NCI-H524 treated with DMSO at 0.1 percent for 48 hours (cell line): Measurements from ENCODE around the gene EFTUD2.

Source experiments
- DNase-seq: peaks from one replicate; lab custom pipeline; 2025; lab: John Stamatoyannopoulos, UW

The EFTUD2 gene

DNA sequence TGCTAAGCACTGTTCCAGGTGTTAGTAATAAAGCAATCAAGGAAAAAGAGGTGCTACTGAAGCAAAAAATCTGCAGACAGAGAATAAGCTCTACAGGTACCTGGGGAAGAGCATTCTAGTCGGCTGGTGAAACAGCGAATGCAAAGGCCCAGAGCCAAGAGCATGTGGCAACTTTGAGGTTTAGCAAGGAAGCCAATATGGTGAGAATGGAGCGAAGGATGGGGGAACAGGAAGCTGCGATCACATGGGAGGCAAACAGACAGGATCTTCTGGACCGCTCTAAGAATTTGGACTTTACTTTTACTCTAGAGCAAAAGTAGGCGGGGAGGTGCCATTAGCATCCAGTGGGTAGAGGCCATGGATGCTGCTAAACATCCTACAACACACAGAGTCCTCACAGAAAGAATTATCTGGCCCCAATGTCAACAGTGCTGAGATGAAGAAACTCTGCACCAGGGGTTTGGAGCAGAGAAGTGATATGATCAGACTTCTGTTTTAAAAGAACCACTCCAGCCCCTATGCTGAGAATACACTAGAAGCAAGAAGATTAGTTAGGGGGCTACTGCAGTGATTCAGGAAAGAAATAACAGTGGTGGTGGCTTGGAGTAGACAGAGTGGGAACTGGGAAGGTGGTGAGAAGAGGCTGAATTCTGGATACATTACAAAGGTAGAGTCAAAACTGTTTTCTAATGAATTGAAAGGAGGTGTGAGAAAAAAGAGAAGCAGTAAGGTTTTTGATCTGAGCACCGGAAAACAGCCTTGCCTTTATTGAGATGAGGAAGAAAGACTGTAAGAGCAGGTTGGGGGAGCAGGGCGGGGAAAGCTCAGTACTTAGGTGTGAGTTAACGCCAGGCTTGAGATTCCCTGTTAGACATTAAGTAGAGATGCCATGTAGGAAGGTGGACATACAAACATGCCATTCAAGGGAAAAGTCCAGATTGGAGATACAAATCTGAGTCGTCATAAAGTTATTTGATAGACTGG is 11.0 kb downstream of the EFTUD2 start:
- no peak for DNase-seq

DNA sequence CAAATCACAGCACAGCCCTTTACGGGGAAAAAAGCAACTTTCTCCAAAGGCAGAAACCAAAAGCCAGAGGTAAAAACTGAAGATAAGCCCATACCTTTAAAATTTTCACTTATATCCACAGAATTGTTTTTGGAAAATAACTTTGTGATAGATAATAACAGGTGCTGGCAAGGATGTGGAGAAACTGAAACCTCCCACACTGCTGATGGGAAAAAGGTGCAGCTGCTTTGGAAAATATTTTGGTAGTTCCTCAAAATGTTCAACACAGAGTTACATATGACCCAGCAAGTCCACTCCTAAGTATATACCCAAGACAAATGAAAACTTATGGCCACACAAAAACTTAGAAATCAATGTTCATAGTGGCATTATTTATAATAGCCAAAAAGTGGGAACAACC is 12.2 kb downstream of the EFTUD2 start:
- DNase-seq: no peak

GRCh38 chr17:44884941-44885340 is 14.3 kb downstream of the EFTUD2 start:
- no peak for DNase-seq

DNA sequence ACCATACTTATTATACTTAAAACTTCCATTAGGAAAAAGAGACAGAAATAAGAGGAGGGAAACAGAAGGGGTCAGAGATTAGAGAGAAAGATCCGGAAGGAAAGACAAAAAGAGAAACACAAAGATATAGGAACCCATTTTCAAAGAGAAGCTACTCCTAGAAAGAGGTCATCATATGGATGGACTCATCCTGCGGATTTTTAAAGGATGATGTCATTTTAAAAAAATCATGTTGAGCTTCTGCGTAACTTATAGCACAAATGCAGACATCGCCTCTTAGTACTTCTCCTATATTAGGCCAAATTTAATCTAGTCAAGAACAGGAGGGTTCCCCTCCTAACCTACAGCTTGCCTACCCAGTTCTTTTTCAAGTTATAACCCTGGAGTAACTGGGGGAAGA is 18.1 kb downstream of the EFTUD2 start:
- DNase-seq: no peak

- DNase-seq: no peak
These were observed 19.2 kb downstream of the EFTUD2 start for GRCh38 chr17:44880062-44880461.

GRCh38 chr17:44879376-44879775 is 19.9 kb downstream of the EFTUD2 start:
- no peak for DNase-seq

DNA sequence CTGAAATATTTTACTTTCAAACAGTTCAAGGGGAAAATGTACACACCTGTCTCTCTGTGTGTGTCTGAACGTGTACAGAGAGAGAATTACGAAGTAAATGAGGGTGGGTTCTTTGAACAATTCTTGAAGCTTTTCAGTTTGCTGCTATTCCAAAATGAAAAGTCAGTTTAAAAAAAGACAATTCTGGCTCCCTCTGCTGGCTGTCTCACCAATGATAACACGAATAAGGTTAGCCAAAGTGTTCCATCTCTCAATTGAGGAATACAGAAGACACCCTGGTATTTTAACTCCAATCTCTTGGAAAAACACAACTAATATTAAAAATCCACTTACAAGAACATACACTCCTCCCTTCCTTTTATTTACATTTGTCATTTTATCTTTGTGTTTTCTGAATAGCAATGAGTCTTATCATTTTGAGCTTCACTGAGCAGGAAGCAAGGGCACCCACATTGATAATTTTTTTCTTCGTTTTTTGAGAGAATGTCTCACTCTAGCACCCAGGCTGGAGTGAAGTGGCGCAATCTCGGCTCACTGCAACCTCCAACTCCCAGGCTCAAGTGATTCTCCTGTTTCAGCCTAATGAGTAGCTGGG is 20.5 kb downstream of the EFTUD2 start:
- DNase-seq: no peak

DNA sequence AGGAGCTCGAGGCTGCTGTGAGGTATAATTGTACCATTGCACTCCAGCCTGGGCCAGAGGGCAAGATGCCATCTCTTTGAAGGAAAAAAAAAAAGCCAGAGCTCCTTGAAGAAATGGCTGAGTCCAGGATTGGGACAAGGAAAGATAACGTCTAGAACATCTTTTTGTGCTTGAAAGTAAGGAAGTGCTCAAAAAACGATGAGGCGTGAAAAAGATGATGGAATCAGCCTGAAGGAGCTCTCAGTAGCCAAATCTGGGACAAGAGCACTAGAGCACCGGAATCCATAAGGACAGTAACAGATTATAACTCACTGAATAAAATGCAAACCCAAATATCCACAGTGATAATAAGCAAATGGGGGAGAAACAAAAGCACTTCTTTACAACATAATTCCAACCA is 22.1 kb downstream of the EFTUD2 start:
- no peak for DNase-seq

DNA sequence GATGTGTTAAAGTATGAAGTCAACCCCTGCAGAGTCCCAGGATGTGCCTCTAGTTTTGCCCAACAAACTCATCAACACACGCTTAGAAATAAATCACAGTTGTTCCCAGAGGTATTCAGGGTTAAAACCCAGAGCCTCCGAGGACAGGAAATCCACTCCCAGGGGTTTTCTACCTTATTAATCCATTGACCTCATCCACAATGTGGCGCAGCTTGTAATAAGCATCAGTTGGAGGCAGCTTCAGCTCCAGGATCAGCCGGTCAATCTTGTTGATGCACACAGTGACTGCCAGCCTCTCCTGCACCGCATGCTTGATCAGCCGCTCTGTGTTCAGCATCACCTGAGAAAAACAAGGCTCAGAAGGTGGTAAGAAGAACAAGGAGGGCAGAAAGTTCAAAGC is 23.5 kb downstream of the EFTUD2 start:
- DNase-seq: no peak

DNA sequence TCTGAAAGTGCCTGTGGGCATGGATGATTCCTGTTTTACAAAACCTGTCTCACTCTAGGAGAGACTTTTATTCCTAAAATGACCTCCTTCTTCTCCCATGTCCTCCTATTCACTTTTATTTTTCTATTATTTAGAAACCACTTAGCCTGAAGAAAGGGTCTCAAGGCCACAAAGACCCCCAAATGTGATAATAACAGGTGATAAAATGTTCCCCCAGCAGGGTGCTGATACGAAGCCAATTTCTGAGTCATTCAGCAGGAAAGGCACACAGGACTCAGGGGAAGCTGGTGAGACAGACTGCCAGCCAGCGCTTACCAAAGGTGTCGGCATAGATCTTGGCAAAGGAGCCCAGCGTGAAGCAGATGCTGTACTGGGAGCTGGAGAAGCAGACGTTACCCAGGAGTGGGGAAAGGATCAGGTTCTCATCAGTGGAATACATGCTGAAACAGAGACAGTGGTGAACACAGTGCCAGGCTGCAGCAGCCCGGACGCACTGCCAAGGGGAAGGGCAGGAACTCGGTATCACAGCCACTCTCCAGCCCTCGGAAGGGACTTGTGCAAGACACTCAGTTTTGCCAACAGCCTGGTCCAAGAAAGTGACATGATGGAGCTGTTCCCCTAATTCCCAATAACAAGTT is 27.0 kb downstream of the EFTUD2 start:
- no peak for DNase-seq

GRCh38 chr17:44871556-44871955 is 27.7 kb downstream of the EFTUD2 start:
- no peak for DNase-seq

DNA sequence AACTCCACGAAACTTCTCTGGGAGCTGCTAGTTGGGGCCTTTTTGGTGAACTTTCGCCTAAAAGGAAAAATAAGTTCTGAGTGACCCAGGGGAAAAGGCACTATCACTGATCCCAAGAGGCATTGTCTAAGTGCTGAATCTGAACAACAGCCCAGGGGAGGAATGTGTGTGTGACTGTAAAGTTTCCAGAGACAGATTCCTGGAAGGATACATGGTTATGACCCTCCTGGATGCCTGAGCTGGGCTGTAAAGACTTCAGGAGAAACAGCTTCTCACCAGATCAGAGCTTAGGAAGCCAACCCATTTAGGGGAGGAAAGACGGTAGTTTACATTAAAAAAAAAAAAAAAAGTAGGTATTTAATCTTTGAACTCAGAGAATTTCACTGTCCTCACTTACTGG is 31.4 kb downstream of the EFTUD2 start:
- DNase-seq: no peak

GRCh38 chr17:44865931-44866330 is 33.3 kb downstream of the EFTUD2 start:
- DNase-seq: no peak

- peak; percentile 33 for DNase-seq
These were observed 34.0 kb downstream of the EFTUD2 start for GRCh38 chr17:44865231-44865660.

DNA sequence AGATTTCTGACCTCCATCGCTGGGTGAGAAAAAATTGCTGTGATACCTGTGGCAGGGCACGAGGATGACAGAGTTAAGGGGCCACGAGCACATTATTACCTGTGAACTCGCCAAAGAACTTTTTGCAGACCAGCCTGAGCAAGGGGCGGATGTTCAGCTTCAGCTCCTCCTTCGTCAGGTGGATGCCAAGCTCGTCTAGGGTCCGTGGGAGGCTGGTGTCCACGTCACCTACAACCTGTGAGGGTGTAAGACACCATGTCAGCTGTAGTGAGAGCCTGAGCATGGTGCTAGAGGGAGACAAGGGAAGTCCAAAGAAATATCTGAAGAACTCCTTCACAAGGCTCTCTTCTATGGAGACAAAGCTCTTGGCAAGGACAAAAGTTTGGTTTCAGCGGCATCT is 34.4 kb downstream of the EFTUD2 start:
- no peak for DNase-seq

- DNase-seq: no peak
These were observed 36.0 kb downstream of the EFTUD2 start for GRCh38 chr17:44863061-44863918.

DNA sequence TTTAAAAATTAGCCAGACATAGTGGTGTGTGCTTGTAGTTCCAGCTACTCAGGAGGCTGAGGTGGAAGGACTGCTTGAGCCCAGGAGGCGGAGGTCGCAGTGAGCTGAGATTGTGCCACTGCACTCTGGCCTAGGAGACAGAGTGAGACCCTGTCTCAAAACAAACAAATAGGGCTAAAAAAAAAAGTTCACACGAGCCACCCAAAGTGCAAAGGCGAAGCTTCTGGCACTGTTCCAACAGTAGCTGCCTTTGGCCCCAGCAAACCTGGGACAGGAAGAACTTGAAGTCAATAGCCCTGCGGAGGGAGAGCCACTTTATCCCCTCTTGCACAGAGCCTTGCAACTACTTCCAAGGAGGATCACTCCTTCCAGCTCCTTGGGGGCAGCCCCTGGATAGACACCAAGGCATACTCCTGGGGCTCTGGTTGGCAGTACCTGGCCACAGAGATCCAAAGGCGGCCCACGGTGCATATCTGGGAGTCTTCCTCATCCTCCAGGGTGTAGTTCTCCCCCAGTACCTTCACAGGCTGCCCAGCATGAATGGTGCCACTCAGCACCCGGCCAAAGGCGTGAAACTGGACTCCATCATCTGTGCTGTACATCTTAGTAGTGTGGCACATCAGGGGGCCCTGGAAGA is 36.8 kb downstream of the EFTUD2 start:
- DNase-seq: no peak

DNA sequence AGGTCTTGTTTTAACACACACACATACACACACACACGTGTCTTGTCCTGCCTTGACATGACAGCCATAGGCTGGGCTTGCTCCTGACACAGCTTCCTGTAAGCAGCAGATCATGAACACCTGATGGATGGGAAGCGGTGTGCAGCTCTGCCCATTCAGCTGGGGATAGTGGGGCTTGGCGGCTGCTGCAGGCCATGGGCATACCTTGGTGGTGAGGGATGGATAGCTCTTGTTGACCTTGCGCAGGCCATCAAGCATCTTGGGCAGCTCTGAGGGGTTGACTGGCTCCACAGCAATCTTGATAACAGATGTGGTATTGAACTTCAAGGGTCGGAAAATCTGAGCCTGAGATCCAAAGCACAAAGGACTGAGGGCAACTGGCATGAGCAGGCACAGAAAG is 39.5 kb downstream of the EFTUD2 start:
- DNase-seq: no peak

DNA sequence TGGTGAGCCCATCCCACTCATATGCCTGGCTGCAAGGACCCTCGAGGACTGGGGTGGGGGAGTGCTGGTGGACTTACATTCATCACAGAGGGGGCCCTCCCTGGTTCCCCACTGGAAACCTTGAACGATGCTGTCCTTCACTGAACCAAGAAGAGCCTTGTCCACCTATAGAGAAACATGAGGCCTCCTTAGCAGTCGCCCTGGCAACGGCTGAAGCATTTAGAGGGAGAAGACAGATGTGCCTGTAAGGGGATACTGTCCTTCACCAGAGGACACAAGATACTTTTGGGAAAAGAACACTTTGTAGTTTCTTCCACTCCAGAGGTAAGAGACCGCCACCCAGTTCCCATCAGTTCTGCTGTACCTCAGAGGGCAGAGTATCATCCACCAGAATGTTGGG is 45.1 kb downstream of the EFTUD2 start:
- DNase-seq: peak; percentile 88

GRCh38 chr17:44850612-44851011 is 48.6 kb downstream of the EFTUD2 start:
- DNase-seq: no peak

GRCh38 chr17:44850025-44850424 is 49.2 kb downstream of the EFTUD2 start:
- no peak for DNase-seq
